ENCODE results near the gene ADGRA1. TPM values are rescaled to one million over a fixed set of nuclear protein-coding genes. Genes with fewer than 3 reads are reported as not detected.

The ADGRA1 gene
- total RNA-seq, 1 experiment from 2014 or later, result not detected

GRCh38 chr10:133131734-133132472 is 44.2 kb downstream of the ADGRA1 start:
- H3K9me3 ChIP-seq (ENCODE audit: low read length), result no peaks in the 10 kb centered on the region
- H3K4me1 ChIP-seq (ENCODE audit: insufficient read depth, low read length), result no peaks in the 10 kb centered on the region
- no peak overlapping the region for H2AFZ ChIP-seq (ENCODE audit: low read length)
- ATAC-seq, result no peak
- no peaks in the 10 kb centered on the region; the same call in 1 of the 2 replicates for H3K27me3 ChIP-seq (ENCODE audit: low read length)
- no peak for DNase-seq
- TF ChIP-seq CTCF (conservative IDR thresholded peaks at IDR 0.05; ENCODE audit: low read depth, low read length), result no peak
- TF ChIP-seq EZH2 (IDR thresholded peaks at IDR 0.05; ENCODE audit: low read length, unreplicated experiment), result no peak
- TF ChIP-seq EZH2phosphoT487 (IDR thresholded peaks at IDR 0.05; ENCODE audit: borderline replicate concordance, low read length), result no peak
- no peak overlapping the region for H3K27ac ChIP-seq (ENCODE audit: low read length)
- intact Hi-C loops (cut with micrococcal nuclease), result no loop called here
- ChIA-PET CTCF (no interaction called here), POLR2A (ENCODE audit: unreplicated experiment) (no interaction called here)
- no peak overlapping the region for H3K4me3 ChIP-seq (ENCODE audit: low read length)
- H3K9ac ChIP-seq (ENCODE audit: low read length), result no peak overlapping the region
- H3F3A ChIP-seq (ENCODE audit: low read length, unreplicated experiment), result no peaks in the 10 kb centered on the region
- no peaks in the 10 kb centered on the region for H4K20me1 ChIP-seq (ENCODE audit: low read length)
- no peaks in the 10 kb centered on the region for H3K36me3 ChIP-seq (ENCODE audit: low read depth, low read length)
- H3K4me2 ChIP-seq (ENCODE audit: low read length), result no peak overlapping the region
- no TSS peak for BruUV-seq (replicated peaks)
- H3K9me2 ChIP-seq (replicated peaks; ENCODE audit: low read length), result no peaks in the 10 kb centered on the region
- H3K79me2 ChIP-seq (ENCODE audit: low read length), result no peaks in the 10 kb centered on the region

DNA sequence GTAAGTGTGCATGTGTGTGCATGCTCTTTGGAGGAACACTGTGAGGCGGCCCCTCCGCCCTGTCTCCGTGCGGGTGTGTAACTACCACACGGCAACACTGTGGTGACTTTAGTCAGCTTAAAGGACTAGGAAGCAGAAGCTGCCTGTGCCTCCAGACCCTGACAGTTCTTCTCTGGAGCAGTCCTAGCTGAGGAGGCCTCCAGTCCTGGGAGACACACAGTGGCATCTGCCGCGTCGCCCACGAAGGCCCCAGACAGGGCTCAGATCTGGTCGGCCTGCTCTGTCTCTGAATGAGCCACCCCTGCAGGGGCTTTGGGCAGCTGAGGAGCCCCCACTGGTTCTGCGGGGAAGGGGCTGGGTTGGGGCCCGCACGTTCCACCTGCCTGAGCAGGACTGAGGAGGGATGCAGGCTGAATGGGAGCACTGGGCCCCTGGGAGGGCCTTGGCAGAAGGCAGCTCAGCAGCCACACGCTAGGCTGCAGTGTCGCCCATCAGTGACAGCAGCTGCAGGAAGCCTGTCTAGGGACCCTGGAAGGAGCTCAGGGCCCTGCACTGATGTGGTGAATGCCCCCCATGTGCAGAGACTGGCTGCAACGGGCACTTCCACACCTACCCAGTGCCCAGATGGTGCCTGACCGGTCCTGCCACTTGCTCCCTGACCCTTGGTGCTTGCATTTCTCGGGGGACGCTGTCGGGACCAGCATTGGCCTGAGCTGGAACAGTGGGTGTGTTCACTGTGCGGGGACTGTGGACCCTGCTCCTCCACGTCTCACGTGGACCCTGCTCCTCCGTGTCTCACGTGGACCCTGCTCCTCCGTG is 45.0 kb downstream of the ADGRA1 start:
- Histone ChIP-seq H3K79me2 (ENCODE audit: low read length) (no peaks in the 10 kb centered on the region), H3K4me2 (ENCODE audit: low read length) (no peak overlapping the region), H3K27ac (ENCODE audit: low read length) (no peak overlapping the region), H3K9me2 (replicated peaks; ENCODE audit: low read length) (no peaks in the 10 kb centered on the region), H2AFZ (ENCODE audit: low read length) (no peak overlapping the region), H3K9ac (ENCODE audit: low read length) (no peak overlapping the region), H4K20me1 (ENCODE audit: low read length) (no peaks in the 10 kb centered on the region), H3K9me3 (ENCODE audit: low read length) (no peaks in the 10 kb centered on the region), H3K4me3 (ENCODE audit: low read length) (no peak overlapping the region), H3K27me3 (ENCODE audit: low read length) (no peaks in the 10 kb centered on the region; the same call in 1 of the 2 replicates), H3K36me3 (ENCODE audit: low read depth, low read length) (no peaks in the 10 kb centered on the region), H3F3A (ENCODE audit: low read length, unreplicated experiment) (no peaks in the 10 kb centered on the region), H3K4me1 (ENCODE audit: insufficient read depth, low read length) (no peaks in the 10 kb centered on the region)
- TF ChIP-seq CTCF (conservative IDR thresholded peaks at IDR 0.05; ENCODE audit: low read depth, low read length) (no peak), EZH2 (IDR thresholded peaks at IDR 0.05; ENCODE audit: low read length, unreplicated experiment) (no peak), EZH2phosphoT487 (IDR thresholded peaks at IDR 0.05; ENCODE audit: borderline replicate concordance, low read length) (no peak)
- ChIA-PET CTCF (no interaction called here), POLR2A (ENCODE audit: unreplicated experiment) (no interaction called here)
- no peak for ATAC-seq
- intact Hi-C loops (cut with micrococcal nuclease), result no loop called here
- no peak for DNase-seq
- no TSS peak for BruUV-seq (replicated peaks)

Measured in PC-3 (cell line).